ENCODE data around the gene ALDH1A2. TPM values are rescaled to one million over a fixed set of nuclear protein-coding genes. Genes with fewer than 3 reads are reported as not detected.

Gene ALDH1A2
- total RNA-seq, 4 donors from 2014 or later: 5.5 to 41.5 (median 15.1) TPM

DNA sequence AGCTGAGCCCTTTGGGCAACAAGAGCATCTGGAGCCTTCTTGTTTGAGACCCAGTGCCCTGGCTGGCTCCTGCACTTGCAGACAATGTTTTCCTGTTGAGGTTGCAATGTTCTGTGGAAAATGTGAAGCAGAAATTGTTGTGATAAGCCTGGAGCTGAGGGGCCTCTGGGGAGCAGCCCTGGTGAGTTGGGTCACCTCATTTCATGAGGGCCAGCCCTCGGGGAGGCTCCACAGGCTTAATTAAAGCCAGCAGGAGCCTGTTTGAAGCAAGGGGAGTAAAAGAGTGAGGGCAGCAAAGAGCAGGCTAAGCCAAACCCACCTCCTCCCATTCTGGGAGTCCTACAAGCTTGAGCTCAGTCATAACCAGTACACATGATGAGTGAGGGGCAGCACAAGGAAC is 154.3 kb downstream of the ALDH1A2 start:
- Histone ChIP-seq H3K27me3 (peaks cover 7% of the 10 kb centered on the region), H3K9me3 (no peaks in the 10 kb centered on the region), H3K36me3 (no peaks in the 10 kb centered on the region), H3K27ac (no peak overlapping the region), H3K4me1 (no peaks in the 10 kb centered on the region), H3K4me3 (no peak overlapping the region)
- TF ChIP-seq EP300 (IDR thresholded peaks at IDR 0.05) (no peak), POLR2AphosphoS5 (IDR thresholded peaks at IDR 0.05) (no peak), POLR2A (IDR thresholded peaks at IDR 0.05) (no peak), CTCF (IDR thresholded peaks at IDR 0.05) (no peak)
- WGBS, 2 donors (ENCODE audit: low coverage in 1 of 2): no CpG with 5 or more reads among the region's 1 CpG
- ATAC-seq: no peak

- TF ChIP-seq POLR2AphosphoS5 (IDR thresholded peaks at IDR 0.05) (no peak), EP300 (IDR thresholded peaks at IDR 0.05) (no peak), CTCF (IDR thresholded peaks at IDR 0.05) (no peak), POLR2A (IDR thresholded peaks at IDR 0.05) (no peak)
- Histone ChIP-seq H3K4me3 (no peak overlapping the region), H3K36me3 (no peaks in the 10 kb centered on the region), H3K27me3 (peaks cover 10% of the 10 kb centered on the region), H3K27ac (no peak overlapping the region), H3K4me1 (no peaks in the 10 kb centered on the region), H3K9me3 (no peaks in the 10 kb centered on the region)
- WGBS, 2 donors (ENCODE audit: low coverage in 1 of 2): 94 to 96% methylated on average over 3 of the region's 3 CpGs
- ATAC-seq: no peak
These were observed 154.8 kb downstream of the ALDH1A2 start for GRCh38 chr15:57910672-57911071.

GRCh38 chr15:57909388-57909787 is 156.1 kb downstream of the ALDH1A2 start:
- Histone ChIP-seq H3K4me1 (no peaks in the 10 kb centered on the region), H3K9me3 (no peaks in the 10 kb centered on the region), H3K27ac (no peak overlapping the region), H3K36me3 (no peaks in the 10 kb centered on the region), H3K4me3 (no peak overlapping the region), H3K27me3 (peaks cover 10% of the 10 kb centered on the region)
- TF ChIP-seq CTCF (IDR thresholded peaks at IDR 0.05) (no peak), POLR2AphosphoS5 (IDR thresholded peaks at IDR 0.05) (no peak), POLR2A (IDR thresholded peaks at IDR 0.05) (no peak), EP300 (IDR thresholded peaks at IDR 0.05) (no peak)
- 45 to 54% methylated on average over 2 of the region's 2 CpGs for WGBS, 2 donors (ENCODE audit: low coverage in 1 of 2)
- no peak for ATAC-seq

- Histone ChIP-seq H3K36me3 (no peaks in the 10 kb centered on the region), H3K4me1 (no peaks in the 10 kb centered on the region), H3K27ac (no peak overlapping the region), H3K9me3 (no peaks in the 10 kb centered on the region), H3K4me3 (no peak overlapping the region), H3K27me3 (peaks cover 10% of the 10 kb centered on the region)
- no peak for TF ChIP-seq EP300 (IDR thresholded peaks at IDR 0.05)
- TF ChIP-seq CTCF (IDR thresholded peaks at IDR 0.05): no peak
- no peak for TF ChIP-seq POLR2A (IDR thresholded peaks at IDR 0.05)
- TF ChIP-seq POLR2AphosphoS5 (IDR thresholded peaks at IDR 0.05): no peak
- WGBS, 2 donors (ENCODE audit: low coverage in 1 of 2): 10 to 50% methylated on average over 1 of the region's 1 CpG
- ATAC-seq: peak; percentile 51
These were observed 161.9 kb downstream of the ALDH1A2 start for GRCh38 chr15:57903626-57904025.

Other genes starting within 250 kb of the ALDH1A2 start
- 1 to 10 TPM in 2 of 4 donors, under 1 TPM in 1, not detected in 1; 0.50 to 5.1 (median 3.0) TPM for gene AQP9, start 72.7 kb upstream of the ALDH1A2 start, total RNA-seq

Measured in gastroesophageal sphincter (tissue), 4 donors.